GM10266 (cell line): ENCODE results near the gene FPGT.

Source experiments
- DNase-seq: peaks from one replicate; pipeline ENCODE4 v3.0.0; 2012; ENCODE audit errors: extremely low spot score
- TF ChIP-seq, protein P1 (sequence below): IDR thresholded peaks from 2 replicates; pipeline ENCODE4 v1.5.1; 2012; ENCODE audit warnings: mild to moderate bottlenecking, low read depth; ENCODE audit not compliant: control insufficient read depth, insufficient read depth; ENCODE audit errors: missing control alignments

The FPGT gene

DNA sequence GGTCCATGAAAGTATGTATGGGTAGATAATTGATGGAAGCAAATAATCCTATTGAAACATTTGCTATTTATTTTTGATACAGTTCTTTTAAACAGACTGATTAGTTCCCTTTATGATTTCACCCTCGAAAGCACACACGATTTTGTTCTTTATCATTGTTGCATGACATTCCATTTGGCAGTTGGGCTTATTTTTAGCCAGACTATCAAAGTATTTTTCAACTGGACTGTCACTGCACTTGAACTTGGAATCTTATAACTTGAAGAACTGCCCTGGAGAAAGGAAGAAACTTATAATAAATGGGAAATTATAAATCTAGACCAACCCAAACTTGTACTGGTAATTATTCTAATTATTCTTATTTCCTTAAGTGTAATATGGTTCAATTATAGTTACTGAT, 37.1 kb downstream of the FPGT start, which contains the start of gene TNNI3K:
TSS of gene TNNI3K (plus strand) at position 235 of the 400 bp plus-strand sequence. CDS start at position 300, 65 bp downstream.
- TF ChIP-seq, protein P1, sequence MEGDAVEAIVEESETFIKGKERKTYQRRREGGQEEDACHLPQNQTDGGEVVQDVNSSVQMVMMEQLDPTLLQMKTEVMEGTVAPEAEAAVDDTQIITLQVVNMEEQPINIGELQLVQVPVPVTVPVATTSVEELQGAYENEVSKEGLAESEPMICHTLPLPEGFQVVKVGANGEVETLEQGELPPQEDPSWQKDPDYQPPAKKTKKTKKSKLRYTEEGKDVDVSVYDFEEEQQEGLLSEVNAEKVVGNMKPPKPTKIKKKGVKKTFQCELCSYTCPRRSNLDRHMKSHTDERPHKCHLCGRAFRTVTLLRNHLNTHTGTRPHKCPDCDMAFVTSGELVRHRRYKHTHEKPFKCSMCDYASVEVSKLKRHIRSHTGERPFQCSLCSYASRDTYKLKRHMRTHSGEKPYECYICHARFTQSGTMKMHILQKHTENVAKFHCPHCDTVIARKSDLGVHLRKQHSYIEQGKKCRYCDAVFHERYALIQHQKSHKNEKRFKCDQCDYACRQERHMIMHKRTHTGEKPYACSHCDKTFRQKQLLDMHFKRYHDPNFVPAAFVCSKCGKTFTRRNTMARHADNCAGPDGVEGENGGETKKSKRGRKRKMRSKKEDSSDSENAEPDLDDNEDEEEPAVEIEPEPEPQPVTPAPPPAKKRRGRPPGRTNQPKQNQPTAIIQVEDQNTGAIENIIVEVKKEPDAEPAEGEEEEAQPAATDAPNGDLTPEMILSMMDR = no peak
- no peak for DNase-seq

DNA sequence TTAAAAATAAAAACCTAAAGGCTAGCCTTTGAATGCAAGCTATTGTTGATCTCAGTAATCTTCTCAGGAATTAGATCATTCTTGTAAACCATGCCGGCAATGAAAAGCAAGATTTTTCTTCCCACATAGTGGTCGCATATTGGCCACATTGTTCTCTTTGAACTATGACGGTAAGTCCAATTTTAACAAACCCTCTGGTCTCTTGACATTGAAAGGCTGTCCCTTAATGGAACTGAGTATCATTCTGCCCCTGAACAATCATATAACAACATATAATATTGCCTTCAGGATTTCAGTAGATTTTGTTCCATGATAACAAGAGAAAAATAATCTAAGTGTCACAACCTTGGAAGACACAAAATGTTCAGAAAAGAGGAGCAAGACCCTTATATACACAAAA, 38.4 kb downstream of the FPGT start:
- TF ChIP-seq, protein P1 = no peak
- DNase-seq = no peak

DNA sequence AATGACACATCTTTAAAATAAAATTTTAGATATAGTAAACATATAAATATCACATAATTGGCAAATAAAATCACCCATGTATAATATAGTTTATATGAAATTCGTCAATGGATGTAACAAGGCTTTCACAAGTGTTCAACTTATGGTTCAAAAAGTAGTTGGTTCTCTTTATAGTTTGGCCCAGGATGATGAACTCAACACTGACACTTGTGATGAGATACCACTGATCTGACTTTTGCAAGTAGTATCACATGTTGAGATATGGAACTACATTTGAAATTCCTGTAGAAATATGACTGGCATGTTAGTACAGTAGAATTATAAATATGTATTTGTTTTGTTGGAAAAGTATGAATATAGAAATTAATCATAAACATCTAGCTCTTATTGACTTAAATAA, 39.0 kb downstream of the FPGT start:
- TF ChIP-seq, protein P1 = no peak
- no peak for DNase-seq

DNA sequence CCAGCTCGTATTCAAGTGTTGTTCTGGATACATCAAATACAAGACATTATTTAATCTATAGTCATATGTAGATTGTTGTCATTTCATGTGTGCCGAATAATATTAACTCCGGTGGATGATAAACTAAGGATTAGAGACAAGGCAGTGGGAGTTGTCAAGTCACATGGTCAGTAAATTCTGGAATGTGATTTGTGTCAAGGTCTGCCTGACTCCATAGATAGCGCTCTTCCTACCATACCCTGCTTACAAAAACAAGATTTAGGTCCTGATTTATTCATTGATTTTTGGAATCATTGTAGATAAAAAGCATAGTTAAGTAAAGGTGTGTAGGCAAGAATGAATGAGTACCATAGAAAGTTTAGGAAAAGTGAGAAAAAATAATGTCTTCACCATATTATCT, 39.7 kb downstream of the FPGT start:
- DNase-seq = no peak
- TF ChIP-seq, protein P1 = no peak

DNA sequence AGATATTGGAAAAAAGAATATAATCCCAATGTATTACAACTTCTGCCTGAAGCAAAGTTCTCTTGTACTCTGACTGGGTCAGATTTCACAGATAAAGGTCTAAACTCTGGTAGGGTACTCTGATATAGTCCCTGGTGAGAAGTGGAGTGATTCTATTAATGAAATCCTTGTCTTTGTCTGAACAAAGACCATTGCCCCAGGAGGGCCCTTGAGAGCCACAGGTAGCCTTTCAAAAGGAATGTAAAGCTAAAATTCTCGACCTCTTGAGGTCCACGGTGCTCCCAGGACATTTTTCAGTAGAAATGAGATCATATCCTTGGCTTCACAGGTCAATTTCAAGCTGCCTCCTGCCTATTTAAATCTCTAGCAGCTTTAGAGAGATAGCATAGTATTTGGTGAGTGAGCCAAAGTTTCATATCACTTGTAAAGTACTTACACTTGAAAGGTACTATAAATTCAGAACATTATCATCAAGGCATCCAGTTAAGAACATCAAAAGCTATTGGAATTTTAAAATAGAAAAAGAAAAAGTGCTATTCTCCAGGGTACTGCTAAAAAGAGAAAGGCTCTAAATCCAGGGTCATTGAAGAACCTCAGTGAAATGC, 47.2 kb downstream of the FPGT start:
- TF ChIP-seq, protein P1 = no peak
- no peak for DNase-seq

DNA sequence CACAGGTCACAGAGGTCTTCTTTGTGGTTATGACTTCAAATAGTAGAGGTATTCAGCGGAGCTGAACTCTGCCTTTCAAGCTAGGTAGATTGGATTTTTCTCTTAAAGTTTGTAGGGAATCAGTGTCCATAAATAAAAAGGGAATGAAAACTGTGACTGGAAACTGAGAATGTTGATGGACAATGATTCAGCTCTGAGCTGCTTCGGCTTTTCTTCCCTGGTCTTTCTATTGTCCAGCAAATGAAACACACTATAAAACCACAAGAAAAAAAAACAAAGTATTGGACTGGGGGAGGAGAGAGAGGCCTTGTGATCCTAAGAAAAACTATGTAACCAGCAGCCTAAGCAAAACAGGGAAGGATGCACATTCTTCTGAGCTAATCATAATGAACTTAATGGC, 48.3 kb downstream of the FPGT start:
- DNase-seq = no peak

More for the DNA sequence above, 48.3 kb downstream of the FPGT start:
- TF ChIP-seq, protein P1 = no peak
